Measurements from ENCODE around the gene PTPRQ. TPM values are rescaled to one million over a fixed set of nuclear protein-coding genes. Genes with fewer than 3 reads are reported as not detected.
"Not testable (repeated sequence)": the region's sequence is repeated elsewhere in the genome, so short reads cannot be mapped to it uniquely, and the experiment has no call there.

Gene PTPRQ
- polyA plus RNA-seq, 1 donor (not counting 4 experiments of a cell fraction or from before 2014, with no cell fraction given), result 0.01 TPM

- Histone ChIP-seq H3K4me3 (ENCODE audit: control insufficient read depth in 2 of 3, extremely low read depth in 1 of 3, insufficient read depth in 2 of 3, low read depth in 1 of 3, low read length in 3 of 3) (no peak overlapping the region), H3K9me1 (ENCODE audit: control insufficient read depth, extremely low read depth, insufficient read depth, low read length) (no peaks in the 10 kb centered on the region), H3K27ac (ENCODE audit: control insufficient read depth, insufficient read depth, low read length) (no peak overlapping the region), H3K4me1 (ENCODE audit: control insufficient read depth, extremely low read depth, insufficient read depth, low read length) (no peaks in the 10 kb centered on the region), H3K9me3 (ENCODE audit: control insufficient read depth, low read depth, low read length) (no peaks in the 10 kb centered on the region), H3K27me3 (ENCODE audit: control insufficient read depth, extremely low read depth, insufficient read depth, low read length) (no peaks in the 10 kb centered on the region), H4K20me1 (ENCODE audit: control insufficient read depth, extremely low read depth, insufficient read depth, low read length) (no peaks in the 10 kb centered on the region), H3K36me3 (ENCODE audit: control insufficient read depth in 2 of 2, extremely low read depth in 1 of 2, insufficient read depth in 2 of 2, low read length in 2 of 2) (no peaks in the 10 kb centered on the region), H3K9ac (ENCODE audit: control insufficient read depth, extremely low read depth, insufficient read depth, low read length) (no peak overlapping the region), H3K79me2 (ENCODE audit: control insufficient read depth, insufficient read depth, low read length) (no peaks in the 10 kb centered on the region), H3K4me2 (ENCODE audit: control insufficient read depth, extremely low read depth, insufficient read depth, low read depth, low read length) (no peak overlapping the region), H2AFZ (ENCODE audit: control insufficient read depth, low read length) (no peak overlapping the region)
- no peak for TF ChIP-seq CTCF (optimal IDR thresholded peaks at IDR 0.05 in 1 of 3, IDR thresholded peaks at IDR 0.05 in 1 of 3, conservative IDR thresholded peaks at IDR 0.05 in 1 of 3; ENCODE audit: extremely low read depth in 1 of 3, insufficient read depth in 2 of 3, low read length in 3 of 3)
- no peak for TF ChIP-seq EZH2 (IDR thresholded peaks at IDR 0.05; ENCODE audit: low read length)
- dilution Hi-C loops (cut with MboI; ENCODE audit: extremely low pct_ligation_motif_present, low sequenced_read_pairs), result no loop called here
- no peak for DNase-seq (ENCODE audit: low read depth, low spot score)
- no peak for FAIRE-seq
These were observed 12.5 kb downstream of the PTPRQ start for GRCh38 chr12:80456513-80456912.

- dilution Hi-C loops (cut with MboI; ENCODE audit: extremely low pct_ligation_motif_present, low sequenced_read_pairs), result no loop called here
- Histone ChIP-seq H3K27me3 (ENCODE audit: control insufficient read depth, extremely low read depth, insufficient read depth, low read length) (no peaks in the 10 kb centered on the region), H3K9me1 (ENCODE audit: control insufficient read depth, extremely low read depth, insufficient read depth, low read length) (no peaks in the 10 kb centered on the region), H3K4me2 (ENCODE audit: control insufficient read depth, extremely low read depth, insufficient read depth, low read depth, low read length) (no peak overlapping the region), H3K27ac (ENCODE audit: control insufficient read depth, insufficient read depth, low read length) (no peak overlapping the region), H3K9ac (ENCODE audit: control insufficient read depth, extremely low read depth, insufficient read depth, low read length) (no peak overlapping the region), H3K9me3 (ENCODE audit: control insufficient read depth, low read depth, low read length) (no peaks in the 10 kb centered on the region), H2AFZ (ENCODE audit: control insufficient read depth, low read length) (no peak overlapping the region), H3K36me3 (ENCODE audit: control insufficient read depth in 2 of 2, extremely low read depth in 1 of 2, insufficient read depth in 2 of 2, low read length in 2 of 2) (no peaks in the 10 kb centered on the region), H3K4me3 (ENCODE audit: control insufficient read depth in 2 of 3, extremely low read depth in 1 of 3, insufficient read depth in 2 of 3, low read depth in 1 of 3, low read length in 3 of 3) (no peak overlapping the region), H3K79me2 (ENCODE audit: control insufficient read depth, insufficient read depth, low read length) (no peaks in the 10 kb centered on the region), H4K20me1 (ENCODE audit: control insufficient read depth, extremely low read depth, insufficient read depth, low read length) (no peaks in the 10 kb centered on the region), H3K4me1 (ENCODE audit: control insufficient read depth, extremely low read depth, insufficient read depth, low read length) (no peaks in the 10 kb centered on the region)
- DNase-seq (ENCODE audit: low read depth, low spot score), result no peak
- FAIRE-seq, result no peak
- TF ChIP-seq CTCF (optimal IDR thresholded peaks at IDR 0.05 in 1 of 3, IDR thresholded peaks at IDR 0.05 in 1 of 3, conservative IDR thresholded peaks at IDR 0.05 in 1 of 3; ENCODE audit: extremely low read depth in 1 of 3, insufficient read depth in 2 of 3, low read length in 3 of 3) (no peak), EZH2 (IDR thresholded peaks at IDR 0.05; ENCODE audit: low read length) (no peak)
These were observed 16.9 kb downstream of the PTPRQ start for GRCh38 chr12:80460972-80461371.

GRCh38 chr12:80461851-80462250 lies 17.8 kb downstream of the PTPRQ start:
- DNase-seq (ENCODE audit: low read depth, low spot score); H3K27ac ChIP-seq (ENCODE audit: control insufficient read depth, insufficient read depth, low read length); H3K9me3 ChIP-seq (ENCODE audit: control insufficient read depth, low read depth, low read length); H3K9me1 ChIP-seq (ENCODE audit: control insufficient read depth, extremely low read depth, insufficient read depth, low read length); H3K36me3 ChIP-seq (ENCODE audit: control insufficient read depth in 2 of 2, extremely low read depth in 1 of 2, insufficient read depth in 2 of 2, low read length in 2 of 2); H3K9ac ChIP-seq (ENCODE audit: control insufficient read depth, extremely low read depth, insufficient read depth, low read length); dilution Hi-C loops (cut with MboI; ENCODE audit: extremely low pct_ligation_motif_present, low sequenced_read_pairs); H3K4me3 ChIP-seq (ENCODE audit: control insufficient read depth in 2 of 3, extremely low read depth in 1 of 3, insufficient read depth in 2 of 3, low read depth in 1 of 3, low read length in 3 of 3); H3K79me2 ChIP-seq (ENCODE audit: control insufficient read depth, insufficient read depth, low read length); H4K20me1 ChIP-seq (ENCODE audit: control insufficient read depth, extremely low read depth, insufficient read depth, low read length); H3K27me3 ChIP-seq (ENCODE audit: control insufficient read depth, extremely low read depth, insufficient read depth, low read length); FAIRE-seq; H3K4me1 ChIP-seq (ENCODE audit: control insufficient read depth, extremely low read depth, insufficient read depth, low read length); H3K4me2 ChIP-seq (ENCODE audit: control insufficient read depth, extremely low read depth, insufficient read depth, low read depth, low read length); H2AFZ ChIP-seq (ENCODE audit: control insufficient read depth, low read length): not testable (repeated sequence)

Data from keratinocyte (primary cell).